GM19438 (cell line): ENCODE measurements around the gene ZC3H11A.

Experiments used
- ATAC-seq: cut with Tn5 transposase; IDR thresholded peaks from one replicate; pipeline ENCODE4 v1.9.1; 2021; ENCODE audit warnings: low read depth; ENCODE audit not compliant: unreplicated experiment

ZC3H11A gene

DNA sequence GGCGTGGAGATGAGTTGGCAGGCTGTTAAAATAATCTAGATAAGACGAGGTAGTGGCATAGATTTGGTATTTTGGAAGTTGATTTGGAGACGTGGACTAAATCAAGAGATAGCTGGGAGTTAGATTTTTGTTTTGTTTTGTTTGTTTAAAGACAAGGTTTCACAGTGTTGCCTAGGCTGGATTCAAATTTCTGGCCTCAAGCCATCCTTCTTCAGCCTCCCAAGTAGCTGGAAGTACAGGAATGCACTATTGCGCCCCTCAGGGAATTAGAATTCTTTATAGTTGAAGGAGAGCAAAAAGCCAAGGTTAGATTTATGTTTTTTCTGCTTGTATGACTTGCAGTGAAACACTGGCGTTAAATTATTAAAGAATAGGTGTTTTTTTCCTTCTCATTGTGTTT is 43.7 kb downstream of the ZC3H11A start:
- no peak for ATAC-seq

DNA sequence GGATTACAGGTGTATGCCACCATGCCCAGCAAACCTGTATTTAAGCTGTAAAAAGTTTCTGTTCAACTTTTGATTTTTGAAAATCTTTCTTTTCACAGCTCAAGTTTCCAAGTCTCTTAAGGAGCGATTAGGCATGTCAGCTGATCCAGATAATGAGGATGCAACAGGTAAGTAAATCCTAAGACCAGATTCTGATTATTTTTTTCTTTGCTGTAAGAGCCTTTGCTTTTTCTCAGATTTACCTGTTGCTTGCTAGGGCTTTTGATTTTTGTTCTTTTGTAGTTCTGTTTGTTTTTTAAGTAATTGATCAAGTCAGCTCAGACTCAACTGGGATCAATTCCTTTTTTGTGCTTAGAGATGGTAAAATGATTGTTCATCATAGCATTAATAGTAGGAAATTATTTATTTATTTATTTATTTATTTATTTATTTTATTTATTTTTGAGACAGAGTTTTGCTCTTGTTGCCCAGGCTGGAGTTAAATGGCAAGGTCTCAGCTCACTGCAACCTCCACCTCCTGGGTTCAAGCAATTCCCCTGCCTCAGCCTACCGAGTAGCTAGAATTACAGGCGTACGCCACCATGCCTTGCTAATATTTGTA is 44.9 kb downstream of the ZC3H11A start:
- ATAC-seq, result no peak

DNA sequence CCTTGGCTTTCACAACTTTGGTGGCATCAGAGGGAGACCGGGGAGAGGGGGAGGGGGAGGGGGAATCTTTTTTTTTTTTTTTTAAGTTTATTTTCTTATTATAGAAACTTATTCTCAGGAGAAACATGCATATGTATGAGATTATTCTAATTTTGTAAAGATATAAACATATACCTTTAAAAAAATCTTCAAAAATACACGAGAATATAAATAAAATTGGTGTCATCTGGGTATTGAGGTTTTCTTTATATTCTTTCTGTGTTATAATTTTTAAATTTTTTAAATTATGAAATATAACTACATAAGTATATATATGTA is 47.1 kb downstream of the ZC3H11A start:
- ATAC-seq, result no peak

DNA sequence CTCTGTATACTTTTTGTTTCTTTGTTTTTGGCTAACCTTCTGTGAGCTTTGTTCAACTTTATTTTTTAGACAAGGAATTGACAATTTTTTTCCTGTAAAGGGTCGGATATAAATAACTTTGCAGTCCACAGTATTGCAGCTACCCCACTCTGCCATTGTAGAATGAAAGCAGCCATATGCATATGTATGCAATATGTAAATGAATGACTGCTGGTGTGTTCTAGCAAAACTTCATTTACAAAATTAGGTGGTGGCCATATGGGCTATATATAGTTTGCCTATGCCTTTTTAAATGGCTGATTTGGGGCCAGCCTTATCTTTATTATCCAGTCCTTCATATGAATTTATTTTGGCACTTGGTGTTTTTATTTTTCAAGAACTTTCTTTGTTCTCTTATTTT is 48.0 kb downstream of the ZC3H11A start:
- ATAC-seq, result no peak
